ENCODE data around the gene NEU4. TPM values are rescaled to one million over a fixed set of nuclear protein-coding genes. Genes with fewer than 3 reads are reported as not detected.

NEU4 gene
- total RNA-seq, 1 experiment from 2014 or later = 0.70 TPM

DNA sequence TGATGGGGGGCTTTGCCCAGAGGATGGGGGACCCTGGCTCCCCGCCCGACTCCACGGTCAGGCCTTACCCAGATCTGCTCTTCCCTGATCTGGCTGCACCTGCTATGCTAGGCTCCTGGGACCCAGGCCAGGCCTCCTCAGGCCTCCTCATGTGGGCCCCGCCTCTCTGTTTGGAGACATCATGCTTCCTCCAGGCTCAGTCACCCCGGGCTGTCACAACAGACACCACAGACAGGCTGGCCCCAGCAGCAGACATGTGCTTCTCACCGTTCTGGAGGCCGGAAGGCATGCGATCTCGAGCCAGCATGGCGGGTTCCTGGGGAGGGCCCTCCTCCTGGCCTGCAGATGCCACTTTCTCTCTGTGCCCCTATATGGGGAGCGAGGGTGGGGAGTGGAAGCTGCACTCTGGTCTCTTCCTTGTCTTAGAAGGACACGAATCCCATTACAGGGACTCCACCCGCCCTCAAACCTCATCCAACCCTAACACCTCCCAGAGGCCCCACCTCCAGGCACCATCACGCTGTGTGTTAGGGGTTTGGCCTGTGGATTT is 10.8 kb upstream of the NEU4 start:
- H3K4me3 Mint-ChIP-seq = no peak overlapping the region
- Histone ChIP-seq H3K4me2 (ENCODE audit: insufficient read depth, insufficient read length, low read length) (no peak overlapping the region), H3K23me2 (ENCODE audit: insufficient read length, low read depth, low read length, poor library complexity, severe bottlenecking) (no peaks in the 10 kb centered on the region), H3K18ac (ENCODE audit: insufficient read length, low read depth, low read length) (no peak overlapping the region), H3K4ac (ENCODE audit: low read depth, low read length) (no peak overlapping the region), H4K20me1 (ENCODE audit: control insufficient read depth, insufficient read depth, insufficient read length) (no peaks in the 10 kb centered on the region), H2BK12ac (ENCODE audit: insufficient read length, low read depth, low read length) (no peak overlapping the region), H2AFZ (ENCODE audit: low read length) (no peak overlapping the region), H3K14ac (ENCODE audit: insufficient read depth, low read length) (no peak overlapping the region), H3K79me2 (ENCODE audit: insufficient read depth, low read length) (no peaks in the 10 kb centered on the region), H2AK5ac (ENCODE audit: insufficient read length, low read length) (no peak overlapping the region), H2BK15ac (ENCODE audit: low read depth, low read length) (no peak overlapping the region), H4K91ac (ENCODE audit: insufficient read length, low read depth, low read length) (no peak overlapping the region), H2BK20ac (ENCODE audit: low read depth, low read length, poor library complexity, severe bottlenecking) (no peak overlapping the region), H2BK120ac (ENCODE audit: low read depth, low read length, poor library complexity, severe bottlenecking) (no peak overlapping the region), H3K27ac (ENCODE audit: insufficient read length, low read depth, low read length) (no peak overlapping the region), H3K79me1 (ENCODE audit: insufficient read depth, low read depth, low read length, poor library complexity, severe bottlenecking) (no peaks in the 10 kb centered on the region), H4K5ac (ENCODE audit: insufficient read length, low read depth, low read length) (no peak overlapping the region), H3K4me1 (ENCODE audit: insufficient read depth, low read length) (no peaks in the 10 kb centered on the region), H3K56ac (ENCODE audit: insufficient read length, low read depth, low read length) (no peak overlapping the region), H3K27me3 (ENCODE audit: insufficient read depth, low read length) (no peaks in the 10 kb centered on the region), H2BK5ac (ENCODE audit: insufficient read length, low read length) (no peak overlapping the region), H3K9me3 (ENCODE audit: control insufficient read depth, low read depth, low read length) (no peaks in the 10 kb centered on the region), H3K9ac (ENCODE audit: extremely low read depth, insufficient read length, low read length) (no peak overlapping the region), H4K8ac (replicated peaks; ENCODE audit: insufficient read length, low read depth, low read length) (no peak overlapping the region), H3K23ac (ENCODE audit: insufficient read length, low read depth, low read length) (no peak overlapping the region), H3T11ph (ENCODE audit: low read length) (no peak overlapping the region)
- peaks cover 0 to 3% (median 0%) of the 10 kb centered on the region in 3 experiments; a peak in 1 of 7 replicates for H3K36me3 Mint-ChIP-seq (ENCODE audit: insufficient read depth in 1 of 3, low read depth in 3 of 3)
- no peak for DNase-seq
- H3K27me3 Mint-ChIP-seq (ENCODE audit: low read depth) = peaks cover 4% of the 10 kb centered on the region
- peaks cover 4 to 6% of the 10 kb centered on the region in 2 experiments; a peak in 4 of 5 replicates for H3K9me3 Mint-ChIP-seq
- TF ChIP-seq, protein P1, sequence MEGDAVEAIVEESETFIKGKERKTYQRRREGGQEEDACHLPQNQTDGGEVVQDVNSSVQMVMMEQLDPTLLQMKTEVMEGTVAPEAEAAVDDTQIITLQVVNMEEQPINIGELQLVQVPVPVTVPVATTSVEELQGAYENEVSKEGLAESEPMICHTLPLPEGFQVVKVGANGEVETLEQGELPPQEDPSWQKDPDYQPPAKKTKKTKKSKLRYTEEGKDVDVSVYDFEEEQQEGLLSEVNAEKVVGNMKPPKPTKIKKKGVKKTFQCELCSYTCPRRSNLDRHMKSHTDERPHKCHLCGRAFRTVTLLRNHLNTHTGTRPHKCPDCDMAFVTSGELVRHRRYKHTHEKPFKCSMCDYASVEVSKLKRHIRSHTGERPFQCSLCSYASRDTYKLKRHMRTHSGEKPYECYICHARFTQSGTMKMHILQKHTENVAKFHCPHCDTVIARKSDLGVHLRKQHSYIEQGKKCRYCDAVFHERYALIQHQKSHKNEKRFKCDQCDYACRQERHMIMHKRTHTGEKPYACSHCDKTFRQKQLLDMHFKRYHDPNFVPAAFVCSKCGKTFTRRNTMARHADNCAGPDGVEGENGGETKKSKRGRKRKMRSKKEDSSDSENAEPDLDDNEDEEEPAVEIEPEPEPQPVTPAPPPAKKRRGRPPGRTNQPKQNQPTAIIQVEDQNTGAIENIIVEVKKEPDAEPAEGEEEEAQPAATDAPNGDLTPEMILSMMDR (conservative IDR thresholded peaks at IDR 0.05) = no peak
- no peak overlapping the region for H3K27ac Mint-ChIP-seq
- peaks cover 3 to 19% of the 10 kb centered on the region in 2 experiments for H3K4me1 Mint-ChIP-seq
- WGBS (ENCODE audit: extremely low coverage, insufficient read length, low lambda C conversion rate) = no CpG with 5 or more reads among the region's 14 CpGs
